ENCODE measurements around the gene KRTAP17-1.

KRTAP17-1 gene

DNA sequence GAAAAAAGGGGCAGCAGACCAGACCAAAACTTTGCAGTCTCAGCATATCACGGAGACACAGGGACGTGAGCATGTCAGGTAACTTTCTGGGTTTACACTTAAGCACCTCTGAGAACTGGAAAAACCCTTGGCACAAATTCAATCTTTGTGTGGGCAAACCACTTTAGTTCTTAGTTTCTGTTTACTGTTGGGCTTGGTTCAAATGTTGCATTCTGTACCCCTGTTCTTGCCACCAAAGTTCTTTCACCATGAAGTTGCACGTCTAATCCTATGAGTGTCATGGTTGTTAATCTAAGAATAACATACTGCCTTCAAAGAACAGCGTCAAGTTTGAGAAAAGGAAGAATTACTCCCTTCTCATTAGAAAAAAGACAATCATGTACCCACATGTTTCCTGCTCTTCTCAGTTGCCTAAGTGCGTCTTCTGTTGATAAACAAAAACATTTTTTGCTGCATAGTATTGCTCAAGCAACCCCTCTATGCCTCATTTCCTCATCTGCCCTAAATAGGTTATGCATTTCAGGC is 23.5 kb upstream of the KRTAP17-1 start:
- no peak overlapping the region for H3K27ac ChIP-seq (ENCODE audit: extremely low read depth, low read depth, low read length)
- TF ChIP-seq, protein P1, sequence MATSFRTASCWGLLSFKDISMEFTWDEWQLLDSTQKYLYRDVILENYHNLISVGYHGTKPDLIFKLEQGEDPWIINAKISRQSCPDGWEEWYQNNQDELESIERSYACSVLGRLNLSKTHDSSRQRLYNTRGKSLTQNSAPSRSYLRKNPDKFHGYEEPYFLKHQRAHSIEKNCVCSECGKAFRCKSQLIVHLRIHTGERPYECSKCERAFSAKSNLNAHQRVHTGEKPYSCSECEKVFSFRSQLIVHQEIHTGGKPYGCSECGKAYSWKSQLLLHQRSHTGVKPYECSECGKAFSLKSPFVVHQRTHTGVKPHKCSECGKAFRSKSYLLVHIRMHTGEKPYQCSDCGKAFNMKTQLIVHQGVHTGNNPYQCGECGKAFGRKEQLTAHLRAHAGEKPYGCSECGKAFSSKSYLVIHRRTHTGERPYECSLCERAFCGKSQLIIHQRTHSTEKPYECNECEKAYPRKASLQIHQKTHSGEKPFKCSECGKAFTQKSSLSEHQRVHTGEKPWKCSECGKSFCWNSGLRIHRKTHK (tag by site-specific recombination; IDR thresholded peaks at IDR 0.05), result no peak
- TF ChIP-seq ZBTB10 (tag by site-specific recombination; IDR thresholded peaks at IDR 0.05) (no peak), ZBTB20 (tag by site-specific recombination; IDR thresholded peaks at IDR 0.05) (no peak), EGR2 (tag by site-specific recombination; IDR thresholded peaks at IDR 0.05; ENCODE audit: low read depth) (no peak), ZNF561 (tag by site-specific recombination; IDR thresholded peaks at IDR 0.05; ENCODE audit: borderline replicate concordance) (no peak), FEZF1 (tag by site-specific recombination; IDR thresholded peaks at IDR 0.05) (no peak), ZNF169 (tag by site-specific recombination; IDR thresholded peaks at IDR 0.05) (no peak)
- TF ChIP-seq, protein P2, sequence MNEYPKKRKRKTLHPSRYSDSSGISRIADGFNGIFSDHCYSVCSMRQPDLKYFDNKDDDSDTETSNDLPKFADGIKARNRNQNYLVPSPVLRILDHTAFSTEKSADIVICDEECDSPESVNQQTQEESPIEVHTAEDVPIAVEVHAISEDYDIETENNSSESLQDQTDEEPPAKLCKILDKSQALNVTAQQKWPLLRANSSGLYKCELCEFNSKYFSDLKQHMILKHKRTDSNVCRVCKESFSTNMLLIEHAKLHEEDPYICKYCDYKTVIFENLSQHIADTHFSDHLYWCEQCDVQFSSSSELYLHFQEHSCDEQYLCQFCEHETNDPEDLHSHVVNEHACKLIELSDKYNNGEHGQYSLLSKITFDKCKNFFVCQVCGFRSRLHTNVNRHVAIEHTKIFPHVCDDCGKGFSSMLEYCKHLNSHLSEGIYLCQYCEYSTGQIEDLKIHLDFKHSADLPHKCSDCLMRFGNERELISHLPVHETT (tag by site-specific recombination; IDR thresholded peaks at IDR 0.05), result no peak
- POLR2A ChIA-PET, result no interaction called here
- CTCF ChIA-PET, result interaction anchor here (0.6 to 1.8 kb wide), 4 partner anchors 9 to 66 kb away, joined by 3 to 7 read pairs (median 4); no protein-coding TSS in a partner anchor
- H3K9me3 ChIP-seq (ENCODE audit: control insufficient read depth, insufficient read depth, low read depth, low read length), result no peaks in the 10 kb centered on the region
- H3K4me1 ChIP-seq (ENCODE audit: control insufficient read depth, insufficient read depth, low read length), result no peaks in the 10 kb centered on the region
- H3K36me3 ChIP-seq (ENCODE audit: control insufficient read depth in 2 of 2, insufficient read depth in 1 of 2, low read length in 2 of 2), result no peaks in the 10 kb centered on the region
- H3K4me3 ChIP-seq (ENCODE audit: low read depth, low read length), result no peak overlapping the region

GRCh38 chr17:41335747-41336146 is 20.2 kb upstream of the KRTAP17-1 start:
- no peaks in the 10 kb centered on the region for H3K9me3 ChIP-seq (ENCODE audit: control insufficient read depth, insufficient read depth, low read depth, low read length)
- TF ChIP-seq ZNF140 (tag by site-specific recombination; IDR thresholded peaks at IDR 0.05) (no peak), ZNF624 (tag by site-specific recombination; IDR thresholded peaks at IDR 0.05) (no peak)
- ChIA-PET POLR2A (no interaction called here), CTCF (interaction anchor here (0.6 to 1.9 kb wide), 3 partner anchors 10 to 331 kb away, joined by 3 to 10 read pairs (median 4); no protein-coding TSS in a partner anchor)
- H3K27ac ChIP-seq (ENCODE audit: extremely low read depth, low read depth, low read length), result no peak overlapping the region
- H3K4me1 ChIP-seq (ENCODE audit: control insufficient read depth, insufficient read depth, low read length), result no peaks in the 10 kb centered on the region
- no peaks in the 10 kb centered on the region for H3K36me3 ChIP-seq (ENCODE audit: control insufficient read depth in 2 of 2, insufficient read depth in 1 of 2, low read length in 2 of 2)
- H3K4me3 ChIP-seq (ENCODE audit: low read depth, low read length), result no peak overlapping the region

DNA sequence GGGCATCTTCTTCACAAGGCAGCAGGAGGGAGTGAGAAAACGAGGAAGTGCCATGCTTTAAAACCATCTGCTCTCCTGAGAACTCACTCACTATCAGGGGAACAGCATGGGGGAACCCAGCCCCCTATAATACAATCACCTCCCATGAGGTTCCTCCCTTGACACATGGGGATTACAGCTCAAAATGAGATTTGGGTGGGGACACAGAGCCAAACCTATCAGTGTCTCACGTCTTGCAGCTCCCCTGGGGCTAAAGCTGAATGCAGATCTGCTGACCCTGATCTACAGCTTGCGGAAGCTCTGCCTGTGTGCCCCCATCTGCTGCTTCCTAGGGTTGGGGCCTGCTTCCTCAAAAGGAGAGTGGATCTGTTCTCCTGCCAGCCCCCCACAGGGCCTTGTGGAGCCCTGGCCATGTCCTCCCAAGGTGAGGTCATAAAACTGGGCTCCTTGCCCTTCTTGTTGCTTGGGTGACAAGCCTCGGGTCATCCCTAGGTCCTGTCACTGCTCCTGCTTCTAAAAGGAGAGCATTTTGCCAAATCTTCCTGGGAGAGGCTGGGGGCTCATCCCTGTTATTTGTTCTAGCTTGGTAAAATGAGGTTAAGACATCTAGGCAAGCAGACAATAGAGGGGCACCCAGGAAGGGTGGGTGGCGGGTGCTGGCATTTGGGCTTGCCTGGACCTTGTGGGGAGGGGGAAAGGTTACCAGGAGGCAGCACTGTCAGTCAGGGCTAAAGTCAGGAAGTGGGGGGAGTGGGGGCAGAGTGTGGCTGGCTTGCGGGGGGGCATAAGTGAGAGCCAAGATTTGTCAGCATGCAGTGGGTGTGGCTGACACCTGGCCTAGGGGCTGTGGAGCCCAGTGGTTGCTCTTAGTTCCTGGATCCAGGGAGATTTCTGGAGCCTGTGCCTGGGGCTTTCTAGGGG is 19.1 kb upstream of the KRTAP17-1 start:
- H3K36me3 ChIP-seq (ENCODE audit: control insufficient read depth in 2 of 2, insufficient read depth in 1 of 2, low read length in 2 of 2), result no peaks in the 10 kb centered on the region
- H3K4me1 ChIP-seq (ENCODE audit: control insufficient read depth, insufficient read depth, low read length), result no peaks in the 10 kb centered on the region
- H3K27ac ChIP-seq (ENCODE audit: extremely low read depth, low read depth, low read length), result no peak overlapping the region
- ChIA-PET POLR2A (interaction anchor here (0.6 kb wide), 1 partner anchor 141 kb away, joined by 5 read pairs; no protein-coding TSS in a partner anchor), CTCF (interaction anchor here (0.7 to 2.9 kb wide), 4 partner anchors 13 to 328 kb away, joined by 3 to 19 read pairs (median 4); partner anchors contain the start of gene KRTAP1-4)
- TF ChIP-seq ZNF785 (tag by site-specific recombination; IDR thresholded peaks at IDR 0.05) (no peak), ZNF354C (tag by site-specific recombination; IDR thresholded peaks at IDR 0.05; ENCODE audit: borderline replicate concordance, low read depth) (no peak), ZNF335 (tag by site-specific recombination; conservative IDR thresholded peaks at IDR 0.05) (no peak), ZBTB20 (tag by site-specific recombination; IDR thresholded peaks at IDR 0.05) (no peak), ZNF350 (tag by site-specific recombination; IDR thresholded peaks at IDR 0.05) (no peak), ZNF600 (tag by site-specific recombination; IDR thresholded peaks at IDR 0.05) (no peak), ZNF114 (tag by site-specific recombination; IDR thresholded peaks at IDR 0.05) (no peak), ZNF37A (tag by site-specific recombination; IDR thresholded peaks at IDR 0.05) (no peak), YY1 (tag by site-specific recombination; IDR thresholded peaks at IDR 0.05) (no peak), ZNF274 (IDR thresholded peaks at IDR 0.05; ENCODE audit: low read length) (no peak), ZNF274 (tag by site-specific recombination; IDR thresholded peaks at IDR 0.05; ENCODE audit: borderline replicate concordance) (no peak)
- no peaks in the 10 kb centered on the region for H3K9me3 ChIP-seq (ENCODE audit: control insufficient read depth, insufficient read depth, low read depth, low read length)
- H3K4me3 ChIP-seq (ENCODE audit: low read depth, low read length), result no peak overlapping the region

Measured in HEK293 (cell line).